H4 (cell line): ENCODE measurements around the gene USP36. TPM values are rescaled to one million over a fixed set of nuclear protein-coding genes. Genes with fewer than 3 reads are reported as not detected.

ENCODE experiments used
- DNase-seq: peaks from one replicate; pipeline ENCODE4 v3.0.0-alpha.2; 2015; ENCODE audit warnings: low spot score
- total RNA-seq: library from RNA; depleted of rRNA; stranded (reverse); fragments of >200 nt; shearing (Covaris generic); gene quantifications from 2 replicates; pipeline ENCODE4 v1.2.3, GENCODE V29; 2014

USP36 gene
- total RNA-seq, 1 experiment from 2014 or later, result 20.4 TPM

DNA sequence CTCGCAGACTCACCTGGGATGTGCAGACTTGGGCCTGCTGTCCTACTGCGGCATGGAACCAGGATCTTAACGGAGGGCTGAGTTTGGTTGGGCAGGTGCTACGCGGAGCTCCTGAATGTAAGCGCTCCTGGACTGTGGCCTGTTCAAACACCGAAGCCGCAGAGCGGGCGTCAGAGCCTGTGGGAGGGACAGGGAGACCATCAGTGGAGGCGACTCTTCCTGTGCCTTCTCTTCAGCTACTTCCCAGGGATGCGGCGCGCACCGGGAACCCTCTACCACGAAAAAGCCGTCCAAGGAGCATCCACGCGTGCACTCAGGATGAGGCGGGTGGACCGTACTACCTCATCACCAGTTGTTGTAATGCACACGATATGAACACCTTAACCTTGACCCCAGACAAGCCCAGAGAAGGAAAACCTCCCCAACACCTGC is 2.0 kb downstream of the USP36 start:
- DNase-seq, result no peak

- no peak for DNase-seq
Measured at GRCh38 chr17:78836420-78837021, 4.1 kb downstream of the USP36 start.

GRCh38 chr17:78834571-78834970 is 6.0 kb downstream of the USP36 start:
- no peak for DNase-seq

- no peak for DNase-seq
Measured at GRCh38 chr17:78832541-78832810, 8.1 kb downstream of the USP36 start.

GRCh38 chr17:78831688-78832540 is 8.7 kb downstream of the USP36 start:
- DNase-seq, result no peak

DNA sequence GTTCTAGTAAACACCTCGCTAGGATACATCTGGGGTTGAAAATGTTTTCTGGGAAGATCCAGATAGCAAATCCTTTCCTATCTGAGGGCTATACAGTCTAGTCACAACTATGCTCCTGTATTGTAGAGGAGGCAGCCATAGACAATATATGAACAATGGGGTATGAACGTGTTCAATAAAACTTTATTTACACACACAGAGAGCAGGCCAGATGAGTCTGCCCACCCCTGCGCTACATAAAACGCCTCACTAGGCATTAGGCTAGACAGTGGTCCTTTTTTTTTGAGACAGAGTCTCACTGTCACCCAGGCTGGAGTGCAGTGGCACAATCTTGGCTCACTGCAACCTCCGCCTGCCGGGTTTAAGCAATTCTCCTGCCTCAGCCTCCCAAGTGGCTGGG is 11.1 kb downstream of the USP36 start:
- no peak for DNase-seq

DNA sequence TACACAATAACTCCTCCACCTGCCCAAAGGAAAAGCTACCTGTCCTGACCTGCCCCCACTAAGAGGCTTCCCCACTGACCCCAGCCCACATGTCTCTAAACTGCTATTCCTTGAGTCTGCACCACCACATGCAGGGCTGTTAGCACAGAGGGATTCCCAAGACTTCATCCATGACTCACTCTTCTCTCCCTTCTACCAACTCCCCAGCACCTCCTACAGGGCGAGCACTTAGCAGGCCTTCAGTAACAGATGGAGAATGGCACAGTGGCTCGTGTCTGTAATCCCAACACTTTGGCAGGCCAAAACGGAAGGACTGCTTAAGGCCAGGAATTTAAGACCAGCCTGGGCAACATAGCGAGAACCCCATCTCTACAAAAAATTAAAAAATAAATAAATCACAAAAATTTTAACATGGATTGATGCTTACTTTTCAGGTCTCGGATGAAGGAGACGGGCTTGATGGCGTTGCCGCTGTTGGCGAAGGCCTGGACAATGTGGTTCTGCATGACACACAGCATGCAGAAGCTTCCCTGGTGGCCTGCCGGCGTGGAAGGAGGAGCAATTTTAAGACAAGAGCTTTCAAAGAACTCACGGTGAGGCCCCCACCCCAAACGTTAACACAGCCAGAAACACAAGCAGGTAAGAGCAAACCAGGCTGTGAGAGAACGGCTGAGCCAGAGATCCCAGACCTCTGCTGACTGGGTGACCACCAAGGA is 12.0 kb downstream of the USP36 start:
- peak; percentile 41 for DNase-seq

GRCh38 chr17:78826836-78827509 is 13.6 kb downstream of the USP36 start:
- DNase-seq, result no peak

DNA sequence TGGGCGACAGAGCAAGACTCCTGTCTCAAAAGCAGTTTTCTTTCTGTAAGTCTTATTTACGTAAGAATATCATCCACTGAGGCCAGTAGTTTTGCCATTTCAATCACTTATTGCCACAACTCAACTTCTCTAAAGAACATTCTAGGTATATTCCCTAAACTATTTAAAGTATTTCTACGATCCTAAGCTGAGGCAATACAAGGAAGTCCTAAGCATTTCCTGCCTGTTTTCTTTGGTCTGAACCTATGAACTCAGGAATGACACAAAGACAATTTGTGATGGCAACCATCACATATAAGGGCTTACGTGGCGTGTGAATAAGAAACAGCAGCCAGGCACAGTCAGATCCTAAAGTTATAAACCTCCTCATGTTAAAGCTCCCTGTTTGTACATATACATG is 14.2 kb downstream of the USP36 start:
- DNase-seq, result no peak

DNA sequence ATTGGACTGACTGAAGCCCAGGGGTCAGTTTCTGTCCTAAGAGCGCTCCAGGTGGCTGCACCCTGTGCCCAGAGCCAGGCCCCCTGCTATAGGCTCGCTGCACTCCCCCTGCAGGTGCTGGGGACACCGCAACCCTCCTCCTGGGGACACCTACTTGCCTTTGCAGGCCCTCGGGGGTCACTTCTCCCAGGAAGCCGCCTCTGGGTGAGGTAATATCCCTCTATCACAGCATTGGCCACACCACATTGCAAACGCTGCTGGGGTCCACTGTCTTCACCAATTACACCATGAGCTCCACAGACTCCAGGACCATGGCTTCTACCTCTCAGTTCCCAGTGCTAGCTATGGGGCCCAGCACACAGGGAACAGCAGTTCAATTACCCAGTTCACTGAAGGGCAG is 14.9 kb downstream of the USP36 start:
- no peak for DNase-seq

DNA sequence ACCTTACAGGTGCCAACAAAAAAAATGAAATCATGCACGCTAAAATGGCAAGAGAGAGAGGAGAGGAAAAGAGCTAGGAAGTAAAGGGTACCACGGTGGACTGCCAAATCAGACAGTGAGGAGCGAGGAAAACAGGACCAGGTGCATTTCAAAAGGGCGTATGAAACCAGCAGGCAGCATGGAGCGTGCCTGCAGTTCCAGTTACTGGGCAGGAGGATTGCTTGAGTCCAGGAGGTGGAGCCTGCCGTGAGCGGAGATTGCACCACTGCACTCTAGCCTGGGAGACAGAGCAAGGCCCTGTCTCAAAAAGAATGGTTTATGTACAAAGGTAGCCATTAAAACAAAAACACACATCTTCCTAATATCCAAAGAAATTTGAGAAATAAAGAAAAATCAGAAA is 16.4 kb downstream of the USP36 start:
- DNase-seq, result no peak

GRCh38 chr17:78823282-78824046 is 17.1 kb downstream of the USP36 start:
- no peak for DNase-seq

GRCh38 chr17:78822552-78822951 is 18.1 kb downstream of the USP36 start:
- DNase-seq, result no peak

GRCh38 chr17:78821961-78822360 is 18.7 kb downstream of the USP36 start:
- DNase-seq, result no peak

GRCh38 chr17:78820841-78821240 is 19.8 kb downstream of the USP36 start:
- DNase-seq, result no peak

GRCh38 chr17:78819806-78820792 is 20.5 kb downstream of the USP36 start:
- DNase-seq, result no peak

- DNase-seq, result no peak
Measured at GRCh38 chr17:78819402-78819801, 21.2 kb downstream of the USP36 start.

DNA sequence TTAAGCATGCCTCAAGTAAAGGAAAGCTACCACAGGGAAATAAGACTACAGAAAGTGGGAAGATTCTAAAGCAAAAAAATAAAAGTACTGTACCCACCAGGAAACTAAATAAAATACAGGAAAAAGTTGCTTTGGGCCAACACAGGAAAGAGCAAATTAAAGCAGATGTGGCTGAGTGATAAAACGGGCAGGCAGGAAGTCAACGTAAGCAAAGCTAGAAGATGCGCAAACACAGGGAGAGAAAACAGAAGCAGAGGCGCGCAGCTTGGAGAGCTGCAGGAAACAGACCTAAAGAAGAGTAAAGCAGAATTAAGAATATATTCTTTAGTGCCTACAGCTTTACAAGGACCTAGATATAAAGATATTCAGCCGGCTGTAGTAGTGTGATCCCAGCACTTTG is 21.7 kb downstream of the USP36 start:
- no peak for DNase-seq

GRCh38 chr17:78818152-78818846 is 22.3 kb downstream of the USP36 start:
- DNase-seq, result no peak

GRCh38 chr17:78817123-78817522 is 23.5 kb downstream of the USP36 start:
- DNase-seq, result no peak
